HUDEP-2 (cell line): ENCODE measurements around the gene OXER1.
"Not testable (repeated sequence)": the region's sequence is repeated elsewhere in the genome, so short reads cannot be mapped to it uniquely, and the experiment has no call there.

Experiments
- DNase-seq, 76 experiments: peaks; one replicate each; lab custom pipeline; 2025; ENCODE audit not compliant: unreplicated experiment in 76 of 76; lab: John Stamatoyannopoulos, UW

The OXER1 gene

DNA sequence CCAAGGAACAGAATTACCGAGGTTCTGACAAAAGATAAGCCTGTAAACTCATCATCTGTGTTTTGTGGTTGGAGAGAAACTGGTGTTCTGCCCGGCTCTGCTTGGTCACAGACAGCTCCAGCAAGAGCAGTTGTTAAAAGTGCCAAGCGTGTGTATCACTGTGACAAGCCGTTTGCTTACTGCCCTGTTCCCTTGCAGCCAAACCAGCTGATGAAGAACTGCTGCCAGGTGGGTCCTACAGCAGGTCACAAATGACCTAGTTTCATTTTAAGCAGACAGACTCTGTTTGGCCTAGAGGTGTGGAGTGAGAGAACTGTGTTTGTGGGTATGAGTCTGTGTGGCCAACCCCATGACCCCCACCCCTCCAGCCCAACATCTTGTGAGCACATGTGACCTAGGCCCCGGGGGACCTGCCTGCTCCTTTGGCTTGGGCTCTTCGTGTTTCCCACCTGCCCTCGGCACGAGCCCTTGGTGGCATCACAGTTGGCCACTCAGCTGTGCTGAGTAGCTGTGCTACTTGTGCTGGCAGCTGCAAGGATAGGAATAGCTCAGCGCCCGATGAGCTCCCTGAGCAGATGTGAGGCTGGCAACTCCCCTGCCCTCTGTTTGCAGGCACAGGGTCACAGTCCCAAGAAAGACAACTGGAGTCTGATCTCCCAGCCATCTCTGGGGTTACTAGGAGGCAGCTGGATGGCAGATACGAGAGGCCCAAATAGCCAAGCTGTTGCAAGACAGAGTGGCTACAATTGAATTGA, 9.7 kb downstream of the OXER1 start:
- no peak for DNase-seq

DNA sequence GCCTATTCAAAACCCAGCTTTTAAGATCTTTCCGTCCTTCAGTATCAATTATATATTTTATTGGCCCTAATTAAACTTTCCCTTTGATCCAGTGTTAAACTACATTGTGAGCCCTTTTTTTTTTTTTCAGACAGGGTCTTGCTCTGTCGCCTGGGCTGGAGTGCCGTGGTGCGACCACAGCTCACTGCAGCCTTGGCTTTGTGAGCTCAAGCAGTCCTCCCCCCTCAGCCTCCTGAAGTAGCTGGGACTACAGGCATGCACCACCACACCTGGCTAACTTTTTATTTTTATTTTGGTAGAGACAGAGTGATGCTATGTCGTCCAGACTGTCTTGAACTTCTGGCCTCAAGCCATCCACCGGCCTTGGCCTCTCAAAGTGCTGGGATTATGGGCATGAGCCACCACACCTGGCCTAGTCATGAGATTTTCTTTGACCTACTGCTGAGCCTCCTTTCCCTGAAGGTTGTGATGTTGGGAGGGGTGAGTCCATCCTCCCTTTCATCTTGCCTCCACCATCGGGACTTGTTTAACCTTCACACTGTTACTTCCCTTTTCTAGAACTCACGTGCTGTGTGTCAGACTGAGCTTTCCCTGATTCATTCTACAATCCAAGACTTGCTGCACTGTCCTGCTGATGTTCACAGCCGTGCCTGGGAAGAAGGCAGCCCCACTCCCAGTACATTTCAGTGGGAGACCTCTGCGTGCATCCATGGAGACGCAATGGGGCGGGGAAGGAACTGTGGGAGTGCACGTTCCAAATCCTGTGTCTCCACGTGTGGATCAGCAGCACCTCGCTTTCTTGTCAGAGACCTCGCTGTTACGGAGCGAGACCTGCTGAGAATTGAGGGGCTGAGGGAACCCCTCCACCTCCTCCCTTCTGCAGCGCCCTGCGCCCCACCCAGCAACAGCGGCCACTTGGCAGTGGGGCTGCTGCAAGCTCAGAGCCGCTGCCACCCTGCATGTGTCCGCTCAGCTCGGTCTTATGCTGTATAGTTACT, 10.8 kb downstream of the OXER1 start:
- no peak for DNase-seq

DNA sequence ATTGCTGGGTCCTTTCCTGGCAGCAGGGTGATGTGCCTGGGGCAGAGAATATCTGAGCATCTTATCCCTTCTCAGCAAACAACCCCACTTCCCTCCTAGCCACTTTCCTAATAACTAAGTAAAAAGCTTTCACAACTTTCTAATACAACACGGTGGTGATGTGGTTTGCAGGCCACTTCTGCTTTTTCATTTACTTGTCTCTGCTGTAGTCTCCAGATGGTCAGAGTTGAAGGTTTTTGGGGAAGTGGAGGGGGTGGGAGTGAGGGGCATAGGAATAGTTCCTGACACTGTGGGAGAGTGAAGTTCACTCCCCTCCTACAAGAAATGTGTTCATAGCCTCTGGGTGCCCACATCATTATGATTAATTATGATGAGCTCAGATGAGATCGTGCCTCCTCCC, 11.6 kb downstream of the OXER1 start:
- DNase-seq, result no peak

DNA sequence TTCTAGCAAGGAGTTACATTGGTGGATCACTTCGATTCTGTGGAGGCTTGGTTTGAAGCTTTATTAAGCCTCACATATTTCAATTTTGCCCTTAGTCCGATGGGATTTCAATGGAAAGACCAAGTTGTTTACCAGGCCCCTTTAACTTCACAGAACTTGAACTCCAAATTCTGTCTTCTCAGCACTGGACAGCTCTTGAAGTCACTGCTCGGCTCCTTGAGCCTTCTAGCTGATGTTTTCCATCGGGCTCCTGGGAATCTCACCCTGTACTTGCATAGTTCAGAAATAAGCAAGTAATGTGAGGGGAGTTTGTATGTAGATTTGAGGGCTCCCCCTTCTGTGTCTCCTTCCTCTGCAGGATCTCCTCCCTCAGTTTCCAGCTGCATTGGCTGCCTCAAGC, 15.1 kb downstream of the OXER1 start:
- DNase-seq, result no peak

DNA sequence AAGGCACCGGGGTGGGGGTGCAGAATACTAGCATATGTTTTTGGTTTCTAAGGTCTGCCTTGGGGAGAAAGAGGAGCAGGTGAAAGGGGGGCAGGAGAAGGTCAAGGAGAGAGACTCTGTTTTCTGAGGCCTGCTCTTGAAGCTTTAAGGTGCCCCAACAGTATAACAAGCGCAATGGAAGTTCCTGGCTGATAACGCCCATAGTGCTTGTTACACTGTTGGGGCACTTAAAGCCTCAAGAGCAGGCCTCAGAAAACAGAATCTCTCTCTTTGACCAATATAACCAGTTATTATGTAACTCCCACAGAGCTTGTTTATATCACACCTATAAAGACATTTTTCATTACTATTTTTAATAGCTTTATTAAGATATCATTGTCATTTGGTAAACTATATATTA, 16.5 kb downstream of the OXER1 start:
- no peak for DNase-seq

DNA sequence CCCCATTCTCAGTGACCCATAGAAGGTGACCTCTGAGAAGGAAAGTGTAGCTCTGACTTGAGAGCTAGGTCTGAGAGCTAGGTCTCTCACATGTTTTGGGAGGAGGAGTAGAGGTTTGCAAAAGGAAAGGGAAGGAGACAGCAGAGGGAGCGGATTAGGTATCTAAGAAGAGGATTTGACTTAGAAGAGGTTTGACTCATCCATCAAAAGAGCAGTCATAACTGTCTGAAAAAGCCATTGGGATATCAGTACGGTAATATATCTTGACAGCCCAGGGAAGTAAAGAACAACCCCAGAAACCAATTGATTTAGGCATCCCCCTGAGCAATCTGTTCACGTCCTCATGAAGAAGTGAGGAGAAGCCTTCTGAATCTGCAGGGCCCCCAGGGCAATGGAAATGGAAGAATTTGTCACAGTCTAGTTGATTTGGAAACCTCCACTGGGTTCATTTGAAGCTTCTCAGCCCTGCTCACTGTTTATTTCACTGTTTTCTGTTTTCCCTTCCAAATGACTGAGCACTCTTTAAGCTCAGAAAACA, 19.3 kb downstream of the OXER1 start:
- no peak for DNase-seq

DNA sequence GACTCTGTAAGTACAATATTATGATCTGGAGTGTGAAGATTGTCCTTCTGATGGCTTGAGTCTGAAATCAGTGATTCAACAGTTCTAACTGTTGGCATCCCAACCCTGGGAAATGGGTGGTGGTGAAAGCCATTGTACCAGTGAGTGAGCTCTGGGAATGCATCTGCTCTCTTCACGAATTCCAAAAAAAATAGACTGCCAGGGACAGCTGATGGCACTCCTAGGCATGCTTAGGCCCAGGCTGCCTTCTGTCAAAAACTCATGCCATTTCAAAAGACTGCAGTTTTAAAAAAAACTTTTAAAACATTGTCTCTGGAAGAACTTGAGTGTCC, 20.3 kb downstream of the OXER1 start:
- DNase-seq, result no peak

DNA sequence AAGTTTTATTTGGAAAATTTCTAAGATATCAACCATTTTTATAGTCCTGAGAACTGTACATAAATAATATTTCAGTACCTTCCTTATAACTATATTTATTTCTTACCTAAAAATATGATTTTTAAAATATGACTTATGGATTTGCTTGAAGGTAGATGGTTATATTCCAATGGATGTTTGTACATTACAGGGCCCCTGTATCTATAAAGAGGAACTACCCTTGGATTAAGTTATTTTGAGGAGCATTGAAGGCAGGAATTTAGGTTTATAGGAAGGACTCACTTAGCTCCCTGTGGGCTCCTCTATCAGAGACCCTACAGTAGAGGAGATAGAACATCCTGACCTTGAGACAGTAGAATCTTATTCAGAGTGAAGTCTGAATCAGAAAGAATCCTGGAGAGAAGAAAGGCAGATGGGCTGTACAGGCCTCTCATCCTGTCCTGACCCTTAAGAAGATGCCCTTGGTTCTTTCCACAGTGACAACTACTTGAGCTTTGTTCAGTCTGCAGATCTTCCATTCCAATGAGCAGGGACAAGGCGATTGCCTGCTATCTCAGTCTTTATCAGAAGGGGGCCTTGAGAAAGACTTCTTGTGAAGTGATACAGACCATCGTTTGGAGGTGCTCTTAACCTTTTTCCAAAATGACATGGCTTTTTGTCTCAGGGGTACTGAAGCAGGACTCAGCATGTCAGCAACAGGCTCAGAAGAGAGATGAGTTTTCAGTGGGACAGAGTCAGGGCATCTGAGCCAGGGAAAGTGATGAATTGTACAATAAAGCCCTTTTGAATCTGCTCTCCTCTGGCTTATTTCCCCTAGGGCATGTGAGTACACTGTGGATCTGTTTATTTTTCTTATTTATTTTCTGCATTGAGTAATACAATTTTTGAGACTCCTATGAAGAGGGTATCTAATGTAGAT, 20.9 kb downstream of the OXER1 start:
- DNase-seq, result no peak

DNA sequence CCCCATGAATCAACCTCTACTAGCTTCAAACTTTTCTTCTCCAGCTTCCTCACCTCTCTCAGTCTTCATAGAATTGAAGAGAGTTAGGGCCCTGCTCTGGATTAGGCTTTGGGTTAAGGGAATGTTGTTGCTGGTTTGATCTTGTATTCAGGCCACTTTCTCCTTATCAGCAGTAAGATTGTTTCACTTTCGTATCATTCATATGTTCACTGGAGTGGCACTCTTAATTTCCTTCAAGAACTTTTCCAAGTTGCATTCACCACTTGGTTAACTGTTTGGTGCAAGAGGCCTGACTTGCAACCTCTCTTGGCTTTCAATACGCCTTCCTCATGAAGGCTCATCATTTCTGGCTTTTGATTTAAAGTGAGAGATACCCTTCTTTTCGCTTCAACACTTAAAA, 22.8 kb downstream of the OXER1 start:
- DNase-seq, result no peak

DNA sequence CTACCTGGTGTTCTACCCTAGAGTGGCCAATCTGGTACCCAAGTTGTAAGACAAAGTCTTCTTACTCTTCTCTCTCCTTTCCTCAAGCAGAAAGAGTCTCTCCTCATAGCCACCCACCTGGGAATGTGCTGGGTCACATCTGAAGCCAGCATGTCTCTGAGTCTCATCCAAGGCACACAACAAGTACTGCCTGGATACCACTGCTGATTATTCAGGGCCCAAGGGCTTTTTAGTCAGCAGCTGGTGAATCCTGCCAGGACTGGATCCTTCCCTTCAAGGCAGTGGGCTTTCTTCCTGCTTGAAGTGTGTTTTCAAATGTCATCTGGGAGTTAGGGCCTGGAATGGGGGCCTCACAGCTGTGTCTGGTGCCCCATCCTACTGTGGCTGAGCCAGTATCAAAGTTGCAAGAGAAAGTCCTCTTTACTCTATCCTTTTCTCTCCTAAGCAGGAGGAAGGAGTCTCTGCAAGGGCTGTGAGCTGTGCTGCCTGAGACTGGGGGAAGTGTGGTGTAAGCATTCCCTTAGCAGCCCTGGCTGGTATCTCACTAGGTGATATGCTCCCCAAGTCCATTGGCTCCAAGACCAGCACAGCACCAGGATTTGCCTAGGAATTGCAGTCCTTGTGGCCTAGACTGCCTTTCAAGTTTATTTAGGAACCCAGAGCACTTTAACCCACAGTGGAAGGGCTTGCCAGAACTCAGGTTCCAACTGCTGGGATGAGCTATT, 27.2 kb downstream of the OXER1 start:
- DNase-seq, result no peak

DNA sequence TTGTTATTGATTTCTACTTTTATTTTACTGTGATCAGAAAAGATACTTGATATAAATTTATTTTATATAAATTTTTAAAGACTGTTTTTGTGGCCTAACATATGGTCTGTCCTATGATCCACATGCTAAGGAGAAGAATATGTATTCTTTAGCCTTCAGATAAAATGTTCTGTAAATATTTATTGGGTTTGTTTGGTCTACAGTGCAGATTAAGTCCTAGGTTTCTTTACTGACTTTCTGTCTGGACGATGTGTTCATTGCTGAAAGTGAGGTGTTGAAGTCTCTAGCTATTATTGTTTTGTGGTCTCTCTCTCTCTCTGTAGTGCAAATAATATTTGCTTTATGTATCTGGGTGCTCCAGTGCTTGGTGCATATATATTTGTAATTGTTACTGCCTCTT, 30.1 kb downstream of the OXER1 start:
- DNase-seq, result no peak

DNA sequence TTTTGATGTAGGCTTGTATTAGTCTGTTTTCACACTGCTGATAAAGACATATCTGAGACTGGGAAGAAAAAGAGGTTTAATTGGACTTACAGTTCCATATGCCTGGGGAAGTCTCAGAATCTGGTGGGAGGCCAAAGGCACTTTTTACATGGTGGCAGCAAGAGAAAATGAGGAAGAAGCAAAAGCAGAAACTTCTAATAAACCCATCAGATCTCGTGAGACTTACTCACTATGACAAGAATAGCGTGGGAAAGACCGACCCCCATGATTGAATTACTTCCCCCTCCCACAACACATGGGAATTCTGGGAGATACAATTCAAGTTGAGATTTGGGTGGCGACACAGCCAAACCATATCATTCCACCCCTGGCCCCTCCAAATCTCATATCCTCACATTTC, 32.6 kb downstream of the OXER1 start:
- not testable (repeated sequence) for DNase-seq

DNA sequence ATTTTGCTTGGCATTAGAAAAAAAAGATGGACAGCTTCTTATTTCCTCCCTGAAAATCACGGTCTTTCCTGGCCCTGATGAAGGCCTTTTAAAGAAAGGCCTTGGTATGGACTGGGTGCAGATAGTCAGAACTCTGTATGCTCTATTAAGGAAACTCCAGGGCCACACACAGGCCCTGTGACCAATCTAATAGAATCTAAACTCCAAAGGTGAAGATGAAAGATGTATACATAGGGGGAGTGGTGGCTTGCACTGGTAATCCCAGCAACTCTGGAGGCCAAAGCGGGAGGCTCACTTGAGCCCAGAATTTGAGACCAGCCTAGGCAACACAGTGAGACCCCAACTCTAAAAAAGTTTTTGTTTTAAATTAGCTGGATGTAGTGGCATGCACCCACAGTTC, 37.3 kb downstream of the OXER1 start:
- no peak for DNase-seq

DNA sequence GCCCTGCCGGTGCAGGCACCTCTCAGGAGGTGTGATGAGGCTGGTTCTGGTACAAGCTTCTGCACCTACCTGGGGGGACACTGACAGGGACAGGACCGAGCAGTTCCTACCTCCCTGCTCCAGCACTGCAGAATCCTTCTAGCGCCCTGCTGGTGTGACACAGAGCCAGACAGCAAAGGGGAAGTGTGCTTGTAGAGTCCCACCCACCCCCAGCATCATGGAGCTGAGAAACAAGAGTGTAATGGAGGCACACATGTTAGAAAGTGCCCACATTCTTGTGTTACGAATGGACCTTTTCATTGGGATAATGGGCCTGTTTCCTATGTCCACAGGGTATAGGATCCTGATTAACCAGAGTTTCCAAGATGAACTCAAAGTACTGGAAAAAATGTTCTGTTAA, 38.3 kb downstream of the OXER1 start:
- no peak for DNase-seq

DNA sequence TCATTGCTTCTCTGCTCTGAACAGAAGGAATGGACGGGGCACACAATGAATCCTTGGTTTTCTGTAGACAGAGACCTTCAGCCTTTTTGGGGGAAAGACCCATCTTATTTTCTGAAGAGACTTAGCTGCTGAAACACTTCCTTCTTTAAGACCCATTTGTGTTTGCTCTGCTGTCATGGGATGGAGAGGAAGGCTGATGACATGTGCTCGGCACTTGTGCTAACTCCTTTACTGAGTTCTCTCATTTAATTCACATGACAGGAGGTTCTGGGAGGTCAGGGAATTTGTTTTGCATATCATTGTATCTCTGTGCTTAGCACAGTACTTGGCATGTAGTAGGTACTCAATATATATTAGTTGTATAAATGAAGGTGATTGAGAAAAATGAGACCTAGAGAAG, 39.0 kb downstream of the OXER1 start:
- no peak for DNase-seq

DNA sequence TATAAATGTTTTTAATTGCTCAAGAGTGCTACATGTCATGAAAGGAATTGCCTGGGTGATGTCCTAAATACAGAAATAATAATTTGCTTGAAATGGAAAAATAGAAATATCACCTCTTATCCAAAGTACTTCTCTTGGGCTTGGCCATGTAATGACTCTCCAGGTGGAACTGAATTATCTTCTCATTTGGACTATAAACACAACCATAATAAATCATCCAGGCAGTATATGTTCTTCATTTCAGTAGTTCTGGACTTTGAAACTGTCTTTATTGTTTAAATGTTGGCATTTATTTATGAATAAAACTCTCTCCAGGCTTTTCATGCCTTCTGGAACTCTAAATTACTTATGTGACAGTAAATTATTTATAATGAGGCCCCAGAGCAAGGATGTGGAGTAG, 40.5 kb downstream of the OXER1 start:
- DNase-seq, result no peak

DNA sequence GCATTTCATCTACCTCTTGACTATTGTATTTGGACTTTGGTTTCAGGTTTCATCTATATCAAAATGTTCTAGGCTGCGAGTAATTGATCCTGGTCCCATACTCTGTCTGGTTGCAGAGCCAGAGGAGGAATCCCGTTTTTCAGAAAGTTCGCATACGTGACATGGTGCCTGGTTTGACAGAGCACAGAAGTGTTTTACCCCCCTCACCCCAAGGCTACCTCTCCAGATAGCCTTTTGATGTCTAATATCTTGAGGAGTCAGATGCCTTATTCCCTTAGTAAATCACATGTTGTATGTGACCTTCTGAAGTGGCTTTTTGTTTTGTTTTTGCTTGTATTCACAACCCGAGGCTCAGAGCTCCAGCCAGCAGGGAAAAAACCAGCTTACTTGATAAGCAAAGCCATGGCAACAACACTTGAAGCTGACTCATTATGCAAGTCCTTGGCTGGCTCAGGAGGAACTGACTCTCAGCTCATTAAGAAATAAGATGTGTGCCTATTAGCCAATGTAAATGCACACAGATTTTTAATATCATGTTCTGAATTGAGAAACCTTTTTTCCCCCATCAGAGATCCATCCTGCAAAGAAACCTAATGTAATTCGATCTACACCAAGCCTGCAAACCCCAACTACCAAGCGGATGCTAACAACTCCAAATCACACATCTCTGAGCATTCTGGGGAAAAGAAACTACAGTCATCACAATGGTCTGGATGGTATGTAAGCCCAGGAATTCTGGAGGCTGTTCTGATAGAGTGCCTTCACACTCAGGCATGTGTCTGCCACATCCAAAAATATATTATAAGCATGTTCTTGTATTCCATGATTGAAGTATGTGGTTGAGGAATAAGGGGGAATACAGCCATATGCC, 41.4 kb downstream of the OXER1 start:
- DNase-seq, result peak in 12 of 76 experiments; percentile 1 to 28 (median 6)

DNA sequence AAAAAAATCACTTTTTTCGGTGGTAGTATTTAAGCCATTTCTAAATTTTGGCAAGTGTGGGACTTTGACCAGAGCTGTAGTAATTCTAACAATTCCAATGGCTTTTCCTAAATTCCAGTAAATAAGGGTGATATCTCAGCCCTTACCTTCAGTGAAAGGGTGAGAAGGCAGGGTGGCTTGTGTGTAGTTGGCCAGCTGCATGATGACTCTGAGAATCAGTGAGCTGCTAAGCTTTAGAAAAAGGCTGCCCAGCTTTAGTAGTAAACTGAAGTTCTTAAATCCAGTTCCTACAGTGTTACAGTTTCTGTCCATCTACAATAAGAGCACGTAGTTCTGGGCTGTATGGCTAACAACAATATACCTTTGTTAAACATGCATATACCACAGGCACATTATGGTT, 42.0 kb downstream of the OXER1 start:
- DNase-seq, result no peak

DNA sequence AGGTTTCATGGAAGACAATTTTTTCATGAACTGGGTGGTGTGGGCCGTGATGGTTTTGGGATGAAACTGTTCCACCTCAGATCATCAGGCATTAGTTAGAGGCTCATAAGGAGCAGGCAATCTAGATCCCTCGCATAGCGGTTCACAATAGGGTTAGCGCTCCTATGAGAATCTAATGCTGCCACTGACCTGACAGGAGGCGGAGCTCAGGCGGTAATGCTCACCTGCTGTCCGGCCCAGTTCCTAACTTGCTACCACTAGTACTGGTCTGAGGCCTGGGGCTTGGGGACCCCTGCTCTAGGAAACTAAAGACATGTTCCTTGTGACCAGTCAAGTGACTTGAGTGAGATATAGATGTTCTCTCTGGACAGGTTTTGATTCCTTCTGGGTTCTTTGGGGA, 49.2 kb downstream of the OXER1 start:
- no peak for DNase-seq
